GM12878 (cell line): ENCODE data around the gene CERK. TPM values are rescaled to one million over a fixed set of nuclear protein-coding genes. Genes with fewer than 3 reads are reported as not detected.

ENCODE experiments used
- ATAC-seq: fragments of 200-7000 bp; cut with Tn5 transposase; 3 replicates; pipeline ENCODE4 v1.9.1; 2020; ENCODE audit warnings: mild to moderate bottlenecking, moderate library complexity
- BruUV-seq: library from RNA; stranded (reverse); fragments of 400-500 nt; replicated peaks from 2 replicates; lab custom pipeline; 2021; lab: Mats Ljungman, UMichigan
- CTCF ChIA-PET: fragments of 300-600 bp; sonication (Branson Sonifier 250); formaldehyde crosslinking; extraction: SDS; loops from one replicate; lab custom pipeline; 2021; ENCODE audit warnings: inconsistent platforms; lab: Yijun Ruan, JAX
- POLR2A ChIA-PET: fragments of 350-600 bp; formaldehyde crosslinking; extraction: SDS; loops from one replicate; lab custom pipeline; 2021; ENCODE audit warnings: inconsistent platforms; lab: Charles Lee
- RAD21 ChIA-PET: fragments of 300-600 bp; sonication (Branson Sonifier 250); formaldehyde crosslinking; loops from one replicate; lab custom pipeline; 2023; ENCODE audit warnings: antibody characterized with exemption; ENCODE audit not compliant: unreplicated experiment; lab: Charles Lee
- SMC1A ChIA-PET: fragments of 300-600 bp; sonication (Branson Sonifier 250); formaldehyde crosslinking; loops from one replicate; lab custom pipeline; 2023; ENCODE audit not compliant: unreplicated experiment, uncharacterized antibody; lab: Charles Lee
- DNase-seq: peaks from one replicate; pipeline ENCODE4 v3.0.0-alpha.2; 2011; ENCODE audit warnings: low read depth, low spot score
- FAIRE-seq: peaks from 3 replicates; lab custom pipeline; 2011; peaks lifted over from hg19 to GRCh38; lab: Jason Lieb, UNC
- H2AFZ ChIP-seq: 2 replicates; pipeline ENCODE4 v1.6.0; 2011; ENCODE audit warnings: low read depth, low read length, control low read depth; ENCODE audit not compliant: control insufficient read depth
- H3K27ac ChIP-seq: 2 replicates; pipeline ENCODE4 v1.5.1; 2011; ENCODE audit warnings: control low read depth; ENCODE audit not compliant: control insufficient read depth, insufficient read depth
- H3K27me3 ChIP-seq, 2 experiments: replicated peaks in 1 of 2; 2 replicates each; pipeline versions ENCODE4 v1.6.0 to v1.6.1; 2011; ENCODE audit warnings: low read length in 1 of 2; ENCODE audit not compliant: control insufficient read depth in 2 of 2, insufficient read depth in 2 of 2
- H3K36me3 ChIP-seq, 2 experiments: 2 replicates each; pipeline ENCODE4 v1.5.1; 2011; ENCODE audit warnings: low read length in 1 of 2; ENCODE audit not compliant: control insufficient read depth in 2 of 2, insufficient read depth in 2 of 2
- H3K4me1 ChIP-seq: 2 replicates; pipeline ENCODE4 v1.6.1; 2011; ENCODE audit warnings: mild to moderate bottlenecking, low read length, moderate library complexity, mixed read lengths; ENCODE audit not compliant: control insufficient read depth, insufficient read depth
- H3K4me2 ChIP-seq: 2 replicates; pipeline ENCODE4 v1.6.0; 2011; ENCODE audit warnings: control low read depth; ENCODE audit not compliant: control insufficient read depth, insufficient read depth
- H3K4me3 ChIP-seq: fragments of 200-600 bp; sonication (generic); 2 replicates; pipeline ENCODE4 v1.5.1; 2016
- H3K79me2 ChIP-seq: 2 replicates; pipeline ENCODE4 v1.6.0; 2011; ENCODE audit warnings: low read length; ENCODE audit not compliant: control insufficient read depth, insufficient read depth
- H3K9ac ChIP-seq: 2 replicates; pipeline ENCODE4 v1.8.0; 2011; ENCODE audit warnings: low read length, control low read depth, mixed read lengths; ENCODE audit not compliant: control insufficient read depth, insufficient read depth
- H3K9me3 ChIP-seq: replicated peaks from 3 replicates; pipeline ENCODE4 v1.5.1; 2011; ENCODE audit warnings: mild to moderate bottlenecking, low read length; ENCODE audit not compliant: control insufficient read depth, insufficient read depth
- H4K20me1 ChIP-seq: 2 replicates; pipeline ENCODE4 v1.6.0; 2011; ENCODE audit not compliant: control insufficient read depth, insufficient read depth
- ATF7 ChIP-seq: fragments of 450-650 bp; IDR thresholded peaks from 2 replicates; pipeline ENCODE4 v1.6.1; 2016; ENCODE audit warnings: low read depth, mild to moderate bottlenecking
- BRCA1 ChIP-seq: IDR thresholded peaks from 2 replicates; pipeline ENCODE4 v1.6.1; 2011; ENCODE audit warnings: low read depth, low read length, improper control_type of control experiment
- CBX5 ChIP-seq: sonication (generic); IDR thresholded peaks from 2 replicates; pipeline ENCODE4 v1.6.1; 2016; ENCODE audit warnings: low read depth, moderate library complexity, mild to moderate bottlenecking, inconsistent platforms
- CREM ChIP-seq: IDR thresholded peaks from 2 replicates; pipeline ENCODE4 v1.6.1; 2014; ENCODE audit warnings: antibody characterized with exemption, low read depth
- ETV6 ChIP-seq, 2 experiments: fragments of 450-650 bp in 1 of 2; IDR thresholded peaks in 1 of 2; conservative IDR thresholded peaks in 1 of 2; 2 replicates each; pipeline ENCODE4 v1.6.1; 2014; ENCODE audit warnings: antibody characterized with exemption in 1 of 2, borderline replicate concordance in 1 of 2, low read depth in 1 of 2, mild to moderate bottlenecking in 1 of 2, moderate library complexity in 1 of 2
- IRF4 ChIP-seq: IDR thresholded peaks from 2 replicates; pipeline ENCODE4 v1.6.1; 2011; ENCODE audit warnings: low read depth, low read length
- MYC ChIP-seq: IDR thresholded peaks from 2 replicates; pipeline ENCODE4 v1.6.1; 2011; ENCODE audit warnings: mild to moderate bottlenecking, low read length, moderate library complexity, inconsistent platforms; ENCODE audit not compliant: insufficient read depth, insufficient replicate concordance, insufficient read length, severe bottlenecking
- NFYB ChIP-seq: IDR thresholded peaks from 2 replicates; pipeline ENCODE4 v1.6.1; 2011; ENCODE audit warnings: low read depth, mild to moderate bottlenecking, low read length, improper control_type of control experiment, moderate library complexity; ENCODE audit not compliant: insufficient read depth
- NR2C1 ChIP-seq: fragments of 450-650 bp; IDR thresholded peaks from 2 replicates; pipeline ENCODE4 v1.6.1; 2017; ENCODE audit warnings: antibody characterized with exemption, mild to moderate bottlenecking, moderate library complexity
- RB1 ChIP-seq: fragments of 450-650 bp; formaldehyde crosslinking; IDR thresholded peaks from 2 replicates; pipeline ENCODE4 v1.6.1; 2017; ENCODE audit warnings: mild to moderate bottlenecking, borderline replicate concordance
- RUNX3 ChIP-seq: IDR thresholded peaks from 2 replicates; pipeline ENCODE4 v1.6.1; 2012; ENCODE audit warnings: low read length, inconsistent platforms
- SREBF2 ChIP-seq: IDR thresholded peaks from 2 replicates; pipeline ENCODE4 v1.6.1; 2012; ENCODE audit warnings: mild to moderate bottlenecking, low read length
- WGBS: methylation state at CpG from one replicate; pipeline ENCODE4 v1.1.6; 2016; ENCODE audit warnings: low lambda C conversion rate; ENCODE audit not compliant: insufficient replicate concordance, insufficient coverage; ENCODE audit errors: missing lambda C conversion rate; 5-methylcytosine and 5-hydroxymethylcytosine counted together
- in situ Hi-C: fragments of 300-500 bp; cut with MboI; formaldehyde crosslinking; loops from 9 replicates; pipeline ENCODE4 v1.14.3; 2018; ENCODE audit warnings: mixed read lengths
- intact Hi-C: fragments of 100-400 bp; cut with micrococcal nuclease; formaldehyde crosslinking; loops from one replicate; pipeline ENCODE4 v1.14.2; 2022; ENCODE audit not compliant: unreplicated experiment
- polyA plus RNA-seq, 11 experiments: library from polyadenylated mRNA; depleted of rRNA in 4 of 11; unstranded in 6 of 11; stranded (reverse) in 5 of 11; fragments of >200 nt; fragmentation: Nextera tagmentation in 4 of 11; fragmentation: Illumina TruSeq in 1 of 11; extraction: Ambion mirVana in 4 of 11; extraction: Trizol in 1 of 11; gene quantifications; 1 replicate in 1 of 11; 2 replicates in 10 of 11; pipeline versions ENCODE4 v1.2.1 to v1.2.3, GENCODE V29; 2011 to 2016; ENCODE audit warnings: inconsistent platforms in 2 of 11, missing spikeins in 2 of 11, low read depth in 1 of 11
- total RNA-seq, 4 experiments: library from RNA; depleted of rRNA in 3 of 4; stranded (reverse); fragments of >200 nt in 3 of 4; fragmentation: Illumina TruSeq in 1 of 4; extraction: Trizol in 1 of 4; gene quantifications; 2 replicates each; pipeline versions ENCODE4 v1.2.1 to v1.2.3, GENCODE V29; 2013 to 2021
- TF ChIP-seq, protein P1 (sequence below): fragments of 150-350 bp; IDR thresholded peaks from 2 replicates; pipeline ENCODE4 v1.6.1; 2016; ENCODE audit warnings: low read depth, low read length
- TF ChIP-seq, protein P2 (sequence below): fragments of 450-650 bp; IDR thresholded peaks from 2 replicates; pipeline ENCODE4 v1.6.1; 2016; ENCODE audit warnings: mild to moderate bottlenecking, moderate library complexity, borderline replicate concordance

CERK gene
- total and polyA plus RNA-seq, 10 of the 15 experiments (the other 5 are each of a cell fraction or from before 2014, with no cell fraction given) = 4.0 to 41.1 (median 30.2) TPM

DNA sequence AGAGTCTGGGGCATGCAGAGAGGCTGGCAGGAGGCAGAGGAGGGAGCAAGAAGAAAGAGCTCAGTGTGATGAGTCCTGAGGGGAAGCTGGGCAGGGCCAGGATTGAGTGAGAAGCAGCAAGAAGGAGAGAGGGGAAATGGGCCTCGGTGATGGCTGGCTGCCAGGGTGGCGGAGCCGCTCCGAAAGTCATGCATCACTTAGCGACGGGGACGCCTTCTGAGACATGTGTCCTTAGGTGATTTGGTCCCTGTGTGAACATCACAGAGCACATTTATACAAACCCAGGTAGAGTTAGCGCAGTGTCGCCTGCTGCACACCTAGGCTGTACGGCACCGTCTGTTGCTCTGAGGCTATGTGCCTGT lies 39.5 kb upstream of the CERK start (continued):
- TF ChIP-seq SREBF2 = no peak
- no peak for TF ChIP-seq RB1
- TF ChIP-seq, protein P1, sequence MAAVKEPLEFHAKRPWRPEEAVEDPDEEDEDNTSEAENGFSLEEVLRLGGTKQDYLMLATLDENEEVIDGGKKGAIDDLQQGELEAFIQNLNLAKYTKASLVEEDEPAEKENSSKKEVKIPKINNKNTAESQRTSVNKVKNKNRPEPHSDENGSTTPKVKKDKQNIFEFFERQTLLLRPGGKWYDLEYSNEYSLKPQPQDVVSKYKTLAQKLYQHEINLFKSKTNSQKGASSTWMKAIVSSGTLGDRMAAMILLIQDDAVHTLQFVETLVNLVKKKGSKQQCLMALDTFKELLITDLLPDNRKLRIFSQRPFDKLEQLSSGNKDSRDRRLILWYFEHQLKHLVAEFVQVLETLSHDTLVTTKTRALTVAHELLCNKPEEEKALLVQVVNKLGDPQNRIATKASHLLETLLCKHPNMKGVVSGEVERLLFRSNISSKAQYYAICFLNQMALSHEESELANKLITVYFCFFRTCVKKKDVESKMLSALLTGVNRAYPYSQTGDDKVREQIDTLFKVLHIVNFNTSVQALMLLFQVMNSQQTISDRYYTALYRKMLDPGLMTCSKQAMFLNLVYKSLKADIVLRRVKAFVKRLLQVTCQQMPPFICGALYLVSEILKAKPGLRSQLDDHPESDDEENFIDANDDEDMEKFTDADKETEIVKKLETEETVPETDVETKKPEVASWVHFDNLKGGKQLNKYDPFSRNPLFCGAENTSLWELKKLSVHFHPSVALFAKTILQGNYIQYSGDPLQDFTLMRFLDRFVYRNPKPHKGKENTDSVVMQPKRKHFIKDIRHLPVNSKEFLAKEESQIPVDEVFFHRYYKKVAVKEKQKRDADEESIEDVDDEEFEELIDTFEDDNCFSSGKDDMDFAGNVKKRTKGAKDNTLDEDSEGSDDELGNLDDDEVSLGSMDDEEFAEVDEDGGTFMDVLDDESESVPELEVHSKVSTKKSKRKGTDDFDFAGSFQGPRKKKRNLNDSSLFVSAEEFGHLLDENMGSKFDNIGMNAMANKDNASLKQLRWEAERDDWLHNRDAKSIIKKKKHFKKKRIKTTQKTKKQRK = no peak
- no peak for TF ChIP-seq BRCA1
- TF ChIP-seq ETV6 (conservative IDR thresholded peaks at IDR 0.05 in 1 of 2, IDR thresholded peaks at IDR 0.05 in 1 of 2; ENCODE audit: borderline replicate concordance in 1 of 2, low read depth in 1 of 2) = no peak
- no peak for TF ChIP-seq IRF4
- no peak for TF ChIP-seq MYC

DNA sequence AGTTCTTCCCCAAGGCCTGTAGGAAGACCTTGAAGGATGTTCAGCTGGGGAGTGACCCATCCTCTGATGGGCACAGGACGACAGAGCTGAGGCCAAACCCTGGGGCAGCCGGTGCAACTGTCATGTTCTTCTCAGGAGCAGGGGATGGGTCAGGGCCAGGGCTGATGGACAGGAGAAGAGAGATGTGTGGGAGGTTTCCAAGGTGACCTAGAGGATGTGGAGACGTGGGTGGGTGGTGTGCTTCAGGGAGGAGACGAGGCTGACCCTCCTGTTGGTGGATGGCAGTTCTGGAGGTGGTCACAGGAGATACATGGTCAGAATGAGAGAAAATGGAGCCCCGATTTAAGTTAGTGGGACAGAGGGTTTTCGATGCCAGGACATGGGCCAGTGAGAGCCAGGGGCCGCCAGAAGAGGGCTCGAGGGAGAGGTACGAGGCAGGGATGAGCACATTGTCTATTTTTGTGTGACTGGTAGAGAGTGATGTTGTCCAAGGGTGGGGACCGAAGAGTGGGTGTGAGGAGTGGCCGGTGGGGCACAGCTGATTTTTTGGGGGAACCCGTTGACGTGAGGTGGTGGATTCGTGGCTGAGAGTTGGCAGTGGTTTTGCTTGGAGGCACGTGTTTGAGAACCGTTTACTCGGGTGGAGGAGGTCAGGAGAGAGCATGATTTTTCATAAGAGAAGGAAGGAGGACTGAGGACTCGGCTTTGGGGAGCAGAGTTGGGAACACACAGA lies 39.0 kb upstream of the CERK start:
- in situ Hi-C loops (no loop called here), intact Hi-C loops (loop anchor here (10.0 kb wide), 1 partner anchor 182 kb away; no protein-coding TSS in a partner anchor)
- Histone ChIP-seq H4K20me1 (peaks cover 11% of the 10 kb centered on the region), H3K4me3 (peak overlapping the region; percentile 73), H3K27ac (peak overlapping the region; percentile 94), H3K9ac (peak overlapping the region; percentile 59), H3K4me2 (peak overlapping the region; percentile 75), H3K9me3 (no peaks in the 10 kb centered on the region), H3K4me1 (peaks cover 50% of the 10 kb centered on the region), H3K36me3 (peaks cover 3 to 4% of the 10 kb centered on the region in 2 experiments; a peak in 3 of 4 replicates), H2AFZ (no peak overlapping the region), H3K27me3 (no peaks in the 10 kb centered on the region), H3K79me2 (peaks cover 72% of the 10 kb centered on the region)
- CTCF ChIA-PET = interaction anchor here (1.2 to 6.2 kb wide), 5 partner anchors 10 to 25 kb away, joined by 4 to 48 read pairs (median 5); no protein-coding TSS in a partner anchor
- POLR2A ChIA-PET = interaction anchor here (0.6 to 5.2 kb wide), 4 partner anchors 8 to 14 kb away, joined by 3 to 56 read pairs (median 6); partner anchors contain the start of gene TBC1D22A
- no TSS peak for BruUV-seq
- RAD21 ChIA-PET = interaction anchor here (0.6 to 2.0 kb wide), 6 partner anchors 8 to 26 kb away, joined by 4 to 14 read pairs (median 6); partner anchors contain the start of gene TBC1D22A
- DNase-seq = no peak
- peak; percentile 4; the same call in 1 of the 3 replicates for ATAC-seq
- SMC1A ChIA-PET = interaction anchor here (2.2 to 5.9 kb wide), 3 partner anchors 11 to 18 kb away, joined by 4 to 72 read pairs (median 10); partner anchors contain the start of gene TBC1D22A
- whole genome bisulfite sequencing = 2% methylated on average over 18 of the region's 18 CpGs
- no peak for FAIRE-seq
- TF ChIP-seq ATF7 (peak; percentile 65), NR2C1 (no peak), CREM (peak; percentile 32; the same call in 1 of the 2 replicates), RUNX3 (peak; percentile 64), CBX5 (no peak), NFYB (no peak)
- TF ChIP-seq, protein P2, sequence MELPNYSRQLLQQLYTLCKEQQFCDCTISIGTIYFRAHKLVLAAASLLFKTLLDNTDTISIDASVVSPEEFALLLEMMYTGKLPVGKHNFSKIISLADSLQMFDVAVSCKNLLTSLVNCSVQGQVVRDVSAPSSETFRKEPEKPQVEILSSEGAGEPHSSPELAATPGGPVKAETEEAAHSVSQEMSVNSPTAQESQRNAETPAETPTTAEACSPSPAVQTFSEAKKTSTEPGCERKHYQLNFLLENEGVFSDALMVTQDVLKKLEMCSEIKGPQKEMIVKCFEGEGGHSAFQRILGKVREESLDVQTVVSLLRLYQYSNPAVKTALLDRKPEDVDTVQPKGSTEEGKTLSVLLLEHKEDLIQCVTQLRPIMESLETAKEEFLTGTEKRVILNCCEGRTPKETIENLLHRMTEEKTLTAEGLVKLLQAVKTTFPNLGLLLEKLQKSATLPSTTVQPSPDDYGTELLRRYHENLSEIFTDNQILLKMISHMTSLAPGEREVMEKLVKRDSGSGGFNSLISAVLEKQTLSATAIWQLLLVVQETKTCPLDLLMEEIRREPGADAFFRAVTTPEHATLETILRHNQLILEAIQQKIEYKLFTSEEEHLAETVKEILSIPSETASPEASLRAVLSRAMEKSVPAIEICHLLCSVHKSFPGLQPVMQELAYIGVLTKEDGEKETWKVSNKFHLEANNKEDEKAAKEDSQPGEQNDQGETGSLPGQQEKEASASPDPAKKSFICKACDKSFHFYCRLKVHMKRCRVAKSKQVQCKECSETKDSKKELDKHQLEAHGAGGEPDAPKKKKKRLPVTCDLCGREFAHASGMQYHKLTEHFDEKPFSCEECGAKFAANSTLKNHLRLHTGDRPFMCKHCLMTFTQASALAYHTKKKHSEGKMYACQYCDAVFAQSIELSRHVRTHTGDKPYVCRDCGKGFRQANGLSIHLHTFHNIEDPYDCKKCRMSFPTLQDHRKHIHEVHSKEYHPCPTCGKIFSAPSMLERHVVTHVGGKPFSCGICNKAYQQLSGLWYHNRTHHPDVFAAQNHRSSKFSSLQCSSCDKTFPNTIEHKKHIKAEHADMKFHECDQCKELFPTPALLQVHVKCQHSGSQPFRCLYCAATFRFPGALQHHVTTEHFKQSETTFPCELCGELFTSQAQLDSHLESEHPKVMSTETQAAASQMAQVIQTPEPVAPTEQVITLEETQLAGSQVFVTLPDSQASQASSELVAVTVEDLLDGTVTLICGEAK = no peak
